Stimulated activated CD8-positive, alpha-beta memory T cell treated with anti-CD3 and anti-CD28 coated beads, Interleukin-12 subunit alpha, Interleukin-12 subunit beta, amount 100 ng/mL, for 1 hour (primary cell): Measurements from ENCODE around the gene GPAM.
"Not testable (repeated sequence)": the region's sequence is repeated elsewhere in the genome, so short reads cannot be mapped to it uniquely, and the experiment has no call there.

Experiments used
- DNase-seq: peaks from one replicate; pipeline ENCODE4 v3.0.0-alpha.2; 2020; ENCODE audit warnings: low read depth

The GPAM gene, protein sequence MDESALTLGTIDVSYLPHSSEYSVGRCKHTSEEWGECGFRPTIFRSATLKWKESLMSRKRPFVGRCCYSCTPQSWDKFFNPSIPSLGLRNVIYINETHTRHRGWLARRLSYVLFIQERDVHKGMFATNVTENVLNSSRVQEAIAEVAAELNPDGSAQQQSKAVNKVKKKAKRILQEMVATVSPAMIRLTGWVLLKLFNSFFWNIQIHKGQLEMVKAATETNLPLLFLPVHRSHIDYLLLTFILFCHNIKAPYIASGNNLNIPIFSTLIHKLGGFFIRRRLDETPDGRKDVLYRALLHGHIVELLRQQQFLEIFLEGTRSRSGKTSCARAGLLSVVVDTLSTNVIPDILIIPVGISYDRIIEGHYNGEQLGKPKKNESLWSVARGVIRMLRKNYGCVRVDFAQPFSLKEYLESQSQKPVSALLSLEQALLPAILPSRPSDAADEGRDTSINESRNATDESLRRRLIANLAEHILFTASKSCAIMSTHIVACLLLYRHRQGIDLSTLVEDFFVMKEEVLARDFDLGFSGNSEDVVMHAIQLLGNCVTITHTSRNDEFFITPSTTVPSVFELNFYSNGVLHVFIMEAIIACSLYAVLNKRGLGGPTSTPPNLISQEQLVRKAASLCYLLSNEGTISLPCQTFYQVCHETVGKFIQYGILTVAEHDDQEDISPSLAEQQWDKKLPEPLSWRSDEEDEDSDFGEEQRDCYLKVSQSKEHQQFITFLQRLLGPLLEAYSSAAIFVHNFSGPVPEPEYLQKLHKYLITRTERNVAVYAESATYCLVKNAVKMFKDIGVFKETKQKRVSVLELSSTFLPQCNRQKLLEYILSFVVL

GRCh38 chr10:112183329-112184051 is at the start of gene GPAM:
Gene GPAM (minus strand): TSS chr10:112183765. CDS start chr10:112181784, 1,981 bp downstream.
- DNase-seq, result peak; percentile 98

DNA sequence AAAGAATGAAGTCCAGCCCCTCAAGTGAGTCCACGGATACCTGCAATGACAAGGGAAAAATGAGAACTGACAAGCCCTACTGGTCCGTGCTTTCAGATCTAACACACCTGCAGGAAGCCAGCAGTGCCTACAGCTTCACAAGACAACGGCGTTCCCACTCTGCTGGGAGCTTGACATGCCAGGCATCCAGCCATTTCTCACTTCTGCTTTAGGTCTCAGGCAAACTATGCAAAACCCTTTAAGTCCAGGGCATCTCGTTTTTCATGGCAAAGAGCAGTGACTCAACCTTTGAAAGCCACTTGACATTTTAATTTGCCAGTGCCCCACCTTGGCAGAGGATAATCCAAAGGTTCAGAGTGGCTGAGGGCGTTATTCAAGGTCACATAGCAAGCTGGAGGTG is 49.1 kb upstream of the GPAM start:
- DNase-seq, result no peak

- DNase-seq, result no peak
Observed at GRCh38 chr10:112231602-112232400, 48.2 kb upstream of the GPAM start.

DNA sequence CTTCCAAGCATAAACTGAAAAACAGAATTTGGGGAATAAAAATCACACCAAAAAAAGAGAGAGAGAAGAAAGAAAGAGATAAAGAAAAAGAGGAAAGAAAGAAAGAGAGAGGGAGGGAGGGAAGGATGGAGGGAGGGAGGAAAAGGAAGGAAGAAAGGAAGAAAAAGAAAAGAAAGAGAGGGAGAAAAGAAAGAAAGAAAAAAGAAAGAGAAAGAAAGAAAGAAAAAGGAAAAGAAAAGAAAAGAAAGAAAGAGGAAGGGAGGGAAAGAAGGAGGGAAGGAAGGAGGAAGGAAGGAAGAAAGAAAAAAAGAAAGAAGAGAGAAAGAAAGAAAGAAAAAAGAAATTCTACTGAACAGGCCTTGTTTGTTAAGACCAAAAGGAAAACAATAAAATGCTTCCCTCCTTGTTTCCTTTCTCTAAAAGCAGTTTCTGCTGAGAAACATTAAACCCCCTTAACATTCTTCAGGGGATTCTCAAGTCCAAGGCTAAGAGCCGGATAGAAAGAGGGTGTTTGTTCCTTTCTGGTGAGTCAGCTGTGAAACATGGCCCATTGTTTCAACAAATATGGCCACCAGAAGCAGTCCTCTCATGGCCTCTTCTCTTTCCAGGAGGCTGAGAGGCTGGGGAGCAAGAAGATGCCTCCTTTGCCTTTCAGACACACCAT is 46.9 kb upstream of the GPAM start:
- no peak for DNase-seq

DNA sequence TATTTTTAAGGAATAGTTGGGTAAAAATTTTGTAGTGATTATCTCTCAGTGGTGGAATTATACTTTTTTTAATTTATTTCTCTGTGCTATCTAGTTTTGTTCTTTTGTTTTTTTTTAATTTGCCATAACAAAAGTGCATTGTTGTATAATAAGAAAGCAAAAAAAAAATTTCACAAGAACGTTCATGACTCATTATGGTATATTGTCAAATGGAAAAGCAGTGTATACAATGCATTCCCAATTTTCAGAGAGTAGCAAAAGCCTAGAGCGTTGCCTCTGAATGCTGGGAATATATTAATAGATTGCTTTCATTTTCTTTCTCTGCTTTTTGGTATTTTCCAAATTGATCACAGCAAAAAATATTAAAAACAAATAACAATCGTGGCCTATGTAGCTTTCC is 46.3 kb upstream of the GPAM start:
- no peak for DNase-seq

GRCh38 chr10:112229096-112229495 is 45.5 kb upstream of the GPAM start:
- DNase-seq, result no peak

DNA sequence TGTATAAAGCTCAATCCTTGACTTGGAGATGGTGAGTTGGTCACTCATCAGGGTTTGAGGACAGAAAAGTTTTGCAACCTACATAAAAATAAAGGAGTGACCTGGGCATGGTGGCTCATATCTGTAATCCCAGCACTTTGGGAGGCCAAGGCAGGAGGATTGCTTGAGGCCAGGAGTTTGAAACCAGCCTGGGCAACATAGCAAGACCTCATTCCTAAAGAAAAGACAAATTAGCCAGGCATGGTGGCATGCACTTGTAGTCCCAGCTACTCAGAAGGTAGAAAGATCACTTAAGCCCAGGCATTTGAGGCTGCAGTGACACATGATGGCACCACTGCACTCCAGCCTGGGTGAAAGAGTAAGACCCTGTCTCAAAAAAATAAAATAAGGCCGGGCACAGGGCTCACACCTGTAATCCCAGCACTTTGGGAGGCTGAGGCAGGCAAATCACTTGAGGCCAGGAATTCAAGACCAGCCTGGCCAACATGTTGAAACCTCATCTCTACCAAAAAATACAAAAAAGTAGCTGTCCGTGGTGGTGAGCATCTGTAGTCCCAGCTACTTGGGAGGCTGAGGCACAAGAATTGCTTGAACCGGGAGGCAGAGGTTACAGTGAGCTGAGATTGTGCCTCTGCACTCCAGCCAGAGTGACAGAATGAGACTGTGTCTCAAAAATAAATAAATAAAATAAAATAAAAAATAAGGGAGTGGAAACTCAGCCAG is 45.0 kb upstream of the GPAM start:
- not testable (repeated sequence) for DNase-seq

- no peak for DNase-seq
Observed at GRCh38 chr10:112227331-112227987, 43.9 kb upstream of the GPAM start.

DNA sequence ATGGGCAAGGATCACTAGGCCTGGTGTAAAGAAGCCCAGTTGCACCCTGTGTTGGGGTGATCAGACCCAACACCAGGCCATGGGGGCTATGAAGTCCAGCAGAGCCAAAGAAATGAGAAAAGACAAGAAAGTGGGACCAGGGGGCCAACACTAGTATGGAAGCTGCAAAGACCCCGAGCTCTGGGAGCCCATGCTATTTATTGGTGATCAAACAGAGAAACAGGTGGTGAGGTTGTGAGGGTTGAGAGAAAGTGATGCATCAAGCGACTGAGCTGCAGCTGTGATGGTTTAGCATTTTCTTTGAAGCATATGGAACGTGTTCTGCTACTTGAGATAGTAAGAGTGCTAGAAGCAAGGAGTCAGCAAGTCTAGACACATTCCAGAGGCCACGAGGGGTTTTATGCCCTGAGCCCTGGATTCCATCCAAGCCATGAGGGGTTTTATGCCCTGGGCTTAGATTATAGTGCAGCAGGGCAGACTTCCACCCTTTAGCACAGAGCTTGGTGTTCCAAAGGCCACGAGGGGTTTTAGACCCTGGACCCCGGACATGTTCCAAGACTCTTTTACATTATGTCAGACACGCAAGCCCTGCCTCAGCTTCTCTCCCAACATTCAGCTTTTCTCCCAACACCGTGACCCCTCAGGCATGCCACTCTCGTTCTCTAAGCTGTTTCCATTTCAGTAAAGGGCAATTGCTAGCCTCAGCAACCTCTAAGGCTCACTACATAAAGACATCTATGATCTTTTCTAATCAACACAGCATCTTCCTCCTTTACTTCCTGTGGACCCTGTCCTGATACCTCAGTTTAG is 43.1 kb upstream of the GPAM start:
- DNase-seq, result no peak

DNA sequence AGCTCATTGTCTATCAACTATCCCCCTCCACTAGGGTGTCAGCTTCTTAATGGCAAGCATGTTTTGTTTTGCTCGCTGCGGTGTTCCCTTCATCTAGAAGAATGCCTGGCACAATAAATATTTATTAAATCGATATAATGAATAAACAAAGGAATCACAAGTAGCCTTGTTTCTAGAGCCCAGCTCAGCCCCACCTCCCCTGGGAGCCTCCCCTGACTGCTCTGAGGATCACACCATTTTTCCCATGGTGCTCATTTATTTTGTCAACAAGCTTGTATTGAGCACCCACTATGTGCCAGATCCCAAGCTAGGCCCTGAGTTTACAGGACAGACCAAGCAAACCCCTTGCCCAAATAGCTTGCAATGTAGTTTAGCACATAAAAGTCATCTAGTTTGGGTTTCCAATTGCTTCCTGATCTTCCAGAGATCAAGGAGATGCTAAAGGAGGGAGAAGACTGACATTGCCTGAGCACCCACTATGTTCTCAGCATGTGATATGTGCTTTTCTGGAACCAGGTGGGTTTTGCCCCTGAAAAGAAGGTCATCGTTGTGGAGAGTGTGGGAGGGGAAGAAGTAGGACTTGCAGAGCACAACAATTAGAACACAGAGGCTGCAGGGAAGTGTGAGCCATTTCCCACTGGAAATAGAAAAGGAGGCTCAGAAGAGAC is 42.3 kb upstream of the GPAM start:
- DNase-seq, result no peak

GRCh38 chr10:112224933-112225529 is 41.5 kb upstream of the GPAM start:
- DNase-seq, result no peak

DNA sequence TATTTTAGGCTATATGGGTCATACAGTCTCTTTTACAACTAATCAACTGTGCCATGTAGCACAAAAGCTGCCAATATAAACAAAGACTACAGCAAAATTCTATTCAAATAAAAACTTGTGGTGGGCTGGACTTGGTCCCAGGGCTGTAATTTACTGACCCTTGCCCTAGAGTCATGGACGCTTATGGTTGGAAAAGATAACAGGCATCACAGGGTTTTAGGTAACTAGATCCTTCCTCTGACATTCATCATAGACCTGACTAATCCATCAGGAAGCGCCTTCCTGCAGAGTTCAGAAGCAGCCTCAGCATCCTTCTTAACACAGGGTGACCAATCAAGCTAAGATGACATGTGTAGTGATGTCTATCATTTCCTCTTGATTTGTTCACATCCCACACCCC is 40.2 kb upstream of the GPAM start:
- DNase-seq, result no peak

GRCh38 chr10:112222799-112223198 is 39.2 kb upstream of the GPAM start:
- DNase-seq, result no peak

GRCh38 chr10:112221545-112221944 is 38.0 kb upstream of the GPAM start:
- no peak for DNase-seq

GRCh38 chr10:112218960-112219359 is 35.4 kb upstream of the GPAM start:
- DNase-seq, result no peak

- no peak for DNase-seq
Observed at GRCh38 chr10:112218036-112218390, 34.4 kb upstream of the GPAM start.

DNA sequence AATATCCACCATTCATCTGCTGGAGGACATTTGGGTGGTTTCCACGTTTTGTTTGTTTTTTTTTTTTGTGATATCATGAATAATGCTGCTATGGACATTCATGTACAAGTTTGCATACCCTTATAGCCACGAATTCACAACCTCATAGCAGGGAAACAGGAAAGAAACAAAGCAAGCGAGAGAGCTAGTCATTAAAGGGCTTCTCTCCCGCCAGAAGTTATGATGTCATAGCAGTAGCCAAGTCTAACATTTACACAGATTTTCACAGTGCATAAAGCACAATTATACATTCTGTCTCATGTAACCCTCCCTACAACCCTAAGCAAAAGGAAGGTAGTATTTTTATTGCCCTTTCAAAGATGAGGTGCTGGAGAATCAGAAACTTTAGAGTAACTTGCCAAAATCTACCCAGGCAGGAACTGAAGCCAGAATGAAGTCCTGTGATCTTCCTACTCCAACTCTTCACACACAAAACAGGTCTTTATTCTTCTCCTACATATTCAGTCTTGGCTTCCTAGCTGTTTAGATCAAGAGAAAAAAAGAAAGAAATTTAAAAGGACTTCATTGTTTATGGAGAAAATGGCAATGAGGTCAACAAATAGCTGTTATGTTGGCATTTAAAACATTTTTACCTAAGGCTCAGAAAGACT is 33.9 kb upstream of the GPAM start:
- DNase-seq, result no peak

DNA sequence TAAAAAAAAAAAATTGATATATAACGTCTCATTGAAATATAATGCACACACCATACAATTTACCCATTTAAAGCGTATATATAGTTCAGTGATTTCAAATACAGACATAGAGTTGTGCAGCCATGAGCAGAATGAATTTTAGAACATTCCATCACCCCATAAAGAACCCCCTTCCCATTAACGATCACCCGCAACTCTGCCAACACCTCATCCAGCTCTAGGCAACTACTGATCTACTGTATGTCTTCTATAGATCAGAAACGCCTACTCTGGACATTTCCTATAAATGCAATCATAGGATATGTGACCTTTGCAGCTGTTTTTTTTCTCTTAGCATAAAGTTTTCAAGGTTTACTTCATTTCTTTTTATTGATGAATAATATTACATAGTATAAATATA is 33.4 kb upstream of the GPAM start:
- DNase-seq, result no peak
